A549 (cell line): ENCODE data around the gene ZNF646. TPM values are rescaled to one million over a fixed set of nuclear protein-coding genes. Genes with fewer than 3 reads are reported as not detected.

Experiments
- ATAC-seq, 2 experiments: fragments of 200-7000 bp in 1 of 2; fragments of >200 bp in 1 of 2; cut with Nextera tagmentation in 1 of 2; cut with Tn5 transposase in 1 of 2; 3 replicates each; pipeline versions ENCODE4 v1.8.0 to v1.9.1; 2018 to 2020; ENCODE audit warnings: mild to moderate bottlenecking in 1 of 2, moderate library complexity in 1 of 2
- CTCF ChIA-PET: fragments of 300-600 bp; sonication (Branson Sonifier 250); formaldehyde crosslinking; extraction: SDS; loops from one replicate; lab custom pipeline; 2021; ENCODE audit warnings: antibody characterized with exemption, inconsistent platforms; lab: Yijun Ruan, JAX
- POLR2A ChIA-PET: fragments of 350-600 bp; formaldehyde crosslinking; extraction: SDS; loops from one replicate; lab custom pipeline; 2021; ENCODE audit warnings: antibody characterized with exemption, inconsistent platforms; lab: Yijun Ruan, JAX
- DNase-seq, 2 experiments: peaks; one replicate each; pipeline versions ENCODE4 v3.0.0 to v3.0.0-alpha.2; 2011 to 2016; ENCODE audit warnings: low read depth in 1 of 2, low spot score in 1 of 2
- FAIRE-seq: peaks from 2 replicates; lab custom pipeline; 2011; peaks lifted over from hg19 to GRCh38; lab: Jason Lieb, UNC
- H3K27ac ChIP-seq, 2 experiments: fragments of >200 bp; sonication (Bioruptor Twin); formaldehyde crosslinking; 3 replicates each; pipeline ENCODE4 v1.5.1; 2016 to 2017
- H3K4me1 ChIP-seq: fragments of >200 bp; sonication (Bioruptor Twin); formaldehyde crosslinking; 3 replicates; pipeline ENCODE4 v1.6.1; 2016
- H3K4me2 ChIP-seq: fragments of >200 bp; sonication (Bioruptor Twin); formaldehyde crosslinking; 3 replicates; pipeline ENCODE4 v1.6.1; 2016
- H3K4me3 ChIP-seq: fragments of >200 bp; sonication (Bioruptor Twin); formaldehyde crosslinking; 3 replicates; pipeline ENCODE4 v1.5.1; 2016
- H3K9me3 ChIP-seq: fragments of >200 bp; sonication (Bioruptor Twin); formaldehyde crosslinking; 3 replicates; pipeline ENCODE4 v1.6.1; 2016
- BHLHE40 ChIP-seq: IDR thresholded peaks from 2 replicates; pipeline ENCODE4 v1.6.1; 2012; ENCODE audit warnings: low read depth, low read length, inconsistent platforms
- CBX8 ChIP-seq: fragments of 200-600 bp; sonication (generic); IDR thresholded peaks from 2 replicates; pipeline ENCODE4 v1.6.1; 2016
- CEBPB ChIP-seq, 2 experiments: fragments of >200 bp in 1 of 2; sonication (Bioruptor Twin) in 1 of 2; formaldehyde crosslinking in 1 of 2; IDR thresholded peaks; 2 replicates each; pipeline ENCODE4 v1.6.1; 2012 to 2016
- CHD4 ChIP-seq: fragments of 200-600 bp; sonication (generic); IDR thresholded peaks from 2 replicates; pipeline ENCODE4 v1.6.1; 2016; ENCODE audit warnings: antibody characterized with exemption, mild to moderate bottlenecking, borderline replicate concordance
- CTCF ChIP-seq: fragments of >200 bp; sonication (Bioruptor Twin); formaldehyde crosslinking; IDR thresholded peaks from 3 replicates; pipeline ENCODE4 v1.5.1; 2016
- EHF ChIP-seq: fragments of 250-450 bp; sonication (Bioruptor Pico); IDR thresholded peaks from 2 replicates; pipeline ENCODE4 v1.5.0; 2020; ENCODE audit warnings: mild to moderate bottlenecking
- HDAC2 ChIP-seq: fragments of 200-600 bp; sonication (generic); IDR thresholded peaks from 2 replicates; pipeline ENCODE4 v1.6.1; 2016
- HEYL ChIP-seq: fragments of 250-450 bp; sonication (Bioruptor Pico); IDR thresholded peaks from 2 replicates; pipeline ENCODE4 v1.8.0; 2021; ENCODE audit warnings: mild to moderate bottlenecking, moderate library complexity
- HOXA7 ChIP-seq: fragments of 250-450 bp; sonication (Bioruptor Pico); IDR thresholded peaks from 2 replicates; pipeline ENCODE4 v1.5.0; 2020; ENCODE audit warnings: mild to moderate bottlenecking, moderate library complexity
- JUN ChIP-seq, 2 experiments: fragments of >200 bp; sonication (Bioruptor Twin); formaldehyde crosslinking; IDR thresholded peaks; 2 replicates in 1 of 2; 3 replicates in 1 of 2; pipeline ENCODE4 v1.6.1; 2016 to 2017
- JUNB ChIP-seq: fragments of >200 bp; sonication (Bioruptor Twin); formaldehyde crosslinking; IDR thresholded peaks from 2 replicates; pipeline ENCODE4 v1.6.1; 2016
- KDM5A ChIP-seq: fragments of 200-600 bp; sonication (generic); IDR thresholded peaks from 2 replicates; pipeline ENCODE4 v1.6.1; 2016; ENCODE audit warnings: antibody characterized with exemption, mild to moderate bottlenecking
- NFE2L2 ChIP-seq: fragments of 150-350 bp; conservative IDR thresholded peaks from 2 replicates; pipeline ENCODE4 v1.6.1; 2014; ENCODE audit warnings: low read length
- PBX3 ChIP-seq: IDR thresholded peaks from 2 replicates; pipeline ENCODE4 v1.6.1; 2012
- PHF8 ChIP-seq: fragments of 200-600 bp; sonication (generic); IDR thresholded peaks from 2 replicates; pipeline ENCODE4 v1.6.1; 2016; ENCODE audit warnings: low read depth, mild to moderate bottlenecking, antibody characterized with exemption, moderate library complexity, borderline replicate concordance
- POLR2AphosphoS2 ChIP-seq: conservative IDR thresholded peaks from 2 replicates; pipeline ENCODE4 v1.6.1; 2012; ENCODE audit warnings: low read length, improper control_type of control experiment, inconsistent platforms
- RCOR1 ChIP-seq: fragments of 150-350 bp; IDR thresholded peaks from 2 replicates; pipeline ENCODE4 v1.6.1; 2014; ENCODE audit warnings: antibody characterized with exemption, low read length, low read depth
- REST ChIP-seq: fragments of 200-600 bp; sonication (generic); IDR thresholded peaks from 2 replicates; pipeline ENCODE4 v1.6.1; 2016; ENCODE audit warnings: antibody characterized with exemption, mild to moderate bottlenecking, moderate library complexity
- SMC3 ChIP-seq: fragments of >200 bp; sonication (Bioruptor Twin); formaldehyde crosslinking; IDR thresholded peaks from 3 replicates; pipeline ENCODE4 v1.6.1; 2018; ENCODE audit warnings: inconsistent platforms
- TP53 ChIP-seq: fragments of 250-450 bp; sonication (Bioruptor Pico); IDR thresholded peaks from 2 replicates; pipeline ENCODE4 v1.5.0; 2021; ENCODE audit warnings: mild to moderate bottlenecking, moderate library complexity
- USF2 ChIP-seq: fragments of 450-650 bp; IDR thresholded peaks from 2 replicates; pipeline ENCODE4 v1.6.1; 2014; ENCODE audit warnings: antibody characterized with exemption
- ZC3H11A ChIP-seq: fragments of 450-650 bp; IDR thresholded peaks from 2 replicates; pipeline ENCODE4 v1.6.1; 2014; ENCODE audit warnings: antibody characterized with exemption, mild to moderate bottlenecking
- ZNF302 ChIP-seq: fragments of 250-450 bp; sonication (Bioruptor Pico); IDR thresholded peaks from 2 replicates; pipeline ENCODE4 v1.9.0; 2021; ENCODE audit warnings: inconsistent platforms, mild to moderate bottlenecking, moderate library complexity
- ZSCAN20 ChIP-seq: fragments of 250-450 bp; sonication (Bioruptor Pico); IDR thresholded peaks from 2 replicates; pipeline ENCODE4 v1.8.0; 2022; ENCODE audit warnings: mild to moderate bottlenecking, moderate library complexity
- WGBS: methylation state at CpG from one replicate; pipeline ENCODE4 v1.1.6; 2017; ENCODE audit errors: missing lambda C conversion rate; 5-methylcytosine and 5-hydroxymethylcytosine counted together
- polyA plus RNA-seq, 4 experiments: library from polyadenylated mRNA; depleted of rRNA in 3 of 4; stranded (reverse); fragments of >200 nt; fragmentation: RNase III in 1 of 4; extraction: RNeasy Plus Mini Kit Qiagen cat#74134 plus additional on column Dnase treatment in 1 of 4; gene quantifications; 2 replicates in 3 of 4; 3 replicates in 1 of 4; pipeline ENCODE4 v1.2.3, GENCODE V29; 2011 to 2017
- TF ChIP-seq, protein P1 (sequence below): fragments of >200 bp; sonication (Bioruptor Twin); formaldehyde crosslinking; IDR thresholded peaks from 2 replicates; pipeline ENCODE4 v1.6.1; 2016

Gene ZNF646
- polyA plus RNA-seq, 2 of the 4 experiments (the other 2 are of a cell fraction): 3.0 to 8.2 TPM

- TF ChIP-seq, protein P1, sequence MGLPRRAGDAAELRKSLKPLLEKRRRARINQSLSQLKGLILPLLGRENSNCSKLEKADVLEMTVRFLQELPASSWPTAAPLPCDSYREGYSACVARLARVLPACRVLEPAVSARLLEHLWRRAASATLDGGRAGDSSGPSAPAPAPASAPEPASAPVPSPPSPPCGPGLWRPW: no peak
- TF ChIP-seq USF2 (no peak), CHD4 (no peak), CBX8 (no peak), JUNB (no peak), SMC3 (no peak), TP53 (CRISPR knock-in tag) (no peak), HEYL (CRISPR knock-in tag) (no peak), CEBPB (IDR thresholded peaks at IDR 0.05) (no peak)
- TF ChIP-seq, all 56 proteins: peak for 0
- WGBS: 82% methylated on average over 18 of the region's 26 CpGs
- ChIA-PET POLR2A (interaction anchor here (1.0 kb wide), 1 partner anchor 60 kb away, joined by 3 read pairs; no protein-coding TSS in a partner anchor), CTCF (no interaction called here)
- FAIRE-seq: no peak
- Histone ChIP-seq H3K4me3 (no peak overlapping the region), H3K4me1 (no peaks in the 10 kb centered on the region), H3K4me2 (no peak overlapping the region), H3K27ac (no peak overlapping the region), H3K9me3 (no peaks in the 10 kb centered on the region)
- no peak for DNase-seq
- no peak for ATAC-seq
These were observed 7.5 kb downstream of the ZNF646 start for GRCh38 chr16:31081428-31082351.

GRCh38 chr16:31082368-31083045 is 8.3 kb downstream of the ZNF646 start:
- H3K4me3 ChIP-seq: no peak overlapping the region
- no peak for DNase-seq
- CTCF ChIA-PET: interaction anchor here (0.8 to 3.8 kb wide), 2 partner anchors 12 to 98 kb away, joined by 3 to 17 read pairs; partner anchors contain the start of gene HSD3B7
- H3K4me2 ChIP-seq: no peak overlapping the region
- H3K27ac ChIP-seq: no peak overlapping the region
- FAIRE-seq: no peak
- POLR2A ChIA-PET: interaction anchor here (0.6 kb wide), 1 partner anchor 9 kb away, joined by 3 read pairs; the partner anchor contains the start of gene ZNF668
- ATAC-seq: peak in 1 of 2 experiments; percentile 16; a peak in 3 of 6 replicates
- no peaks in the 10 kb centered on the region for H3K9me3 ChIP-seq
- TF ChIP-seq ZSCAN20 (CRISPR knock-in tag): no peak
- no peak for TF ChIP-seq EHF
- TF ChIP-seq RCOR1: no peak
- TF ChIP-seq HDAC2: no peak
- TF ChIP-seq CBX8: no peak
- no peak for TF ChIP-seq JUNB
- no peak for TF ChIP-seq ZNF302 (CRISPR knock-in tag)
- TF ChIP-seq PBX3: no peak
- TF ChIP-seq CTCF: no peak
- TF ChIP-seq POLR2AphosphoS2: no peak
- TF ChIP-seq PHF8: no peak
- no peak for TF ChIP-seq BHLHE40
- TF ChIP-seq HOXA7 (CRISPR knock-in tag): no peak
- TF ChIP-seq SMC3: no peak
- TF ChIP-seq NFE2L2: no peak
- no peak for TF ChIP-seq KDM5A
- TF ChIP-seq REST: no peak
- TF ChIP-seq ZC3H11A: no peak
- no peak for TF ChIP-seq CHD4
- no peak for TF ChIP-seq JUN (IDR thresholded peaks at IDR 0.05)
- no peaks in the 10 kb centered on the region for H3K4me1 ChIP-seq
- WGBS: 84% methylated on average over 12 of the region's 14 CpGs
